Myocyte (in vitro differentiated cells): ENCODE data around the gene CLASP1. TPM values are rescaled to one million over a fixed set of nuclear protein-coding genes. Genes with fewer than 3 reads are reported as not detected.

Source experiments
- DNase-seq: peaks from one replicate; pipeline ENCODE4 v3.0.0-alpha.2; 2012; ENCODE audit warnings: low read depth
- total RNA-seq: library from RNA; depleted of rRNA; stranded (reverse); fragments of >200 nt; gene quantifications from 2 replicates; pipeline ENCODE4 v1.2.3, GENCODE V29; 2014

Gene CLASP1
- total RNA-seq, 1 donor from 2014 or later = 43.9 TPM

DNA sequence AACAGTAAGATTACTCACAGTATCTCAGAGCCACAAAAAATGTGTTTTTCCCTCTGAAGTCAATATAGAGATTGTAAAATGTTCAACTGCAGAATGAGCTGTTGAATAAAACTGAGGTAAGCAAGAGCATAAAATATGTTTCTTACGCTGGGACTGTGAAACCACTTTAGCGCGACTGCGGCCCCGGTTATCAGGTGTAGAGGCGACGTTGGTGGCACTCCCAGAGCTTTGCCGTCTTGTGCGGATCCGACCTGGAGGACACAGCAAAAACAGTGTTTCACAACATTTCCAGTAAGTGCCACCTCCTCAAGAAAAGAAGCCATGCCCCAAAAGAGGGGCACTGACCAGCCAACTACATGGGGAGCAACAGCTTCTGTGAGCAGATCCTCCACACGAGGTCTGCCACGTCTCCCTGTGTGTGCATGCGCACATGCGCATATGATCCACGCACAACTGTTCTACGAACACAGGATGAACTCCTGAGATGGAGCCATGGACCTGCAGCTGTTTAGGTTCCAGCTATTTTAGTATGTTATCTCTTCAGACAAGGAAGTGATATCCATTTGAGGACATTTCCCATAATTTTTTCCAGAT lies 219.2 kb downstream of the CLASP1 start:
- DNase-seq = no peak

DNA sequence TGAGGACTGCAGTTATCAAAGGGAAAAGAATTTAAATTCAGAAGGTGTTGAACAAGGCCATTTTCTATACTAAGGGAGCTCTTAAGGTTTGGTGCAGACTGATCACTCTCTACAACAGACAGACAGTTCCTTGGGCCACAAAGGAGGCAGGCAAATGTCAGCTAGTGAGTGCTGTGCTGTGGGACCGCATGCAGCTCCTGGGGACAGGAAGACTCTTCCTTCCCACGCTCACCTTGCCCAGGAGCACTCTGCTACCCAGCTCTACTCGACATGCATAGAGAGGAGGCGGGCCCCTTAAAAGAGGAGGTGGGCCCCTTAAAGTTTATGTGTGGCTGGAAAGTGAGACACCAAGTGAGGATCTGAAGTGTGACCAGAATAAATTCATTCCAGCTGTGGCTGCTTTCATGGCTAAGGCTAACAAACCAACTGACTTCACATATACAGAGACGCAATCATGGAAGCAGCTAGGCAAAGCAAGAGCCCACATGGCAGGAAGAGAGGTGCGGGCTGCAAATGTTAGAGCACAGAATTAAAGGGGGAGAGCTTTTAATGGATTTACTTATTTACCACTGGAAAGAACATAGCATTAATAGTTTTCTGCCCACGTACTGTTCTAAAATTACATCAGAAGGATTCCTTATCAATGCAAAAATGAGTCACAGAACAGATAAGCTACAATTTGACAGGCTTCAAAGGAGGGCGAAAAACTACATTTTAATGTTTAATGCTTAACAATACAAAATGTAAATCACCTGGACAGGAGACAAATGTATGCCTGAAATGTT lies 220.0 kb downstream of the CLASP1 start:
- no peak for DNase-seq

DNA sequence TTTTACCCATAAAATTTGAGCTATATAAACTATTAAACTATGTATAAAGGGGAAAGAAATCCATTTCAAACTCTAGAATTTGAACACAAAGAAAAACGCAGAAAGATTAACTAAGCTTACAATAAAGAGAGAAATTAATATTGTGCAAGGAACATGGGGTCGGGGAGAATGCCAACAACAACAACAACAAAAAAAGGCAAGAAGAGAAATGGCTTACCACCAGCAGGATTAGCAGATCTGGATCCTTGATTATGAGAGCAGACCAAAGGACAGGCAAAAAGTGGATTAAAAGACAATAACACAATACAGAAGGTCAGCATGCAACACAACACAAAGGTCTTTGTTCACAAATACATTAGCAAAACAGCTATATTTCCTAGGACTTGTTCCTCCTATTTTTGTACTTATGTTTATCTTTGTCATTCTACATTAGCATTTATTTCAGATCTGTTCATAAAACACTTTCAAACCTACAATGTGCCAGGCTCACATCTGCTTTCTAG lies 222.0 kb downstream of the CLASP1 start:
- DNase-seq = no peak

DNA sequence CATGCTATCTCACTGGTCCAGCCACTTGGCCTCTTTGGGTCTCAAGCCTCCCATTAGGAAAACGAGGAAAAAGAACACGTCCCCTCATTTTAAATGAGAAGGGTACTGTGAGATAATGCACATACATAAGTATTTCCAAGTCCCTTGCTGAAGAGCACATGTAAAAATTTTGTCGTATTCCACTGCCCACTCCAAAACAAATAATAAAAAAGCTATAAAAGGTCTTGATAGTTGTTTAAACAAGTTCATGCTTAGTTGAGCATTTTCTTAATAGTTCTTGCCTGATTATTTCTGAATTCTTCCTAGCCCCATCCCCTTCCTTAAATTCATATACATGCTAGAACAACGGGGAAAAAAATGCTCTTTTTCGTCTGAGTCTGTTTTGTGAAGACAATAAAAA lies 228.8 kb downstream of the CLASP1 start:
- DNase-seq = no peak

DNA sequence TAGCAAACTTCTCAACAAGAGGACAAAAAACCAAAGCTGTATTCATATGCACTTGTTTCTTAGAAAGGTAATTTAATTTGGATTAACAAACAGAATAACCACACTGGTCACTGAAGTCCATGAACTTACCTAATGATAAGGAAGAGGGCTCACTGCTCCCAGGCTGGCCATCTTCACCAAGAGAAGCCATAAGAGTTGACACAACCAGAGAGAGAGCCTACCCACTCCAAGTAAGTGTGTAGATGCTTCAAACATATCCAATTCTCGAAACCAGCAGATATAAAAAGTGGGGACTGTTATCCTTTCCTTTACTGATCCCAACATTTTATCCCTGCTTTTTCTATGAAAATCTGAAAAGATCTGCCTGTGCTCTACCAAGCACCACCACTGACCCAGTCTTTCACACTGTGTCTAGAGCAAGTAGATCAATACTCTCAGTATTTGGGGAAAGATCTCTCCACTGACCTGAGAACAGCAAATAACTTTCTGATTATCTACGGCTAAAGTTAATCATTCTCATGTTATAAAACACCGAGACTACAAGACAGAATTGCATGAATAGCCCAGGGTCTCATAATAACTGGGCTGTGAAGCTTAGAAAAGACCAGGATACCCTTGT lies 230.1 kb downstream of the CLASP1 start:
- no peak for DNase-seq

DNA sequence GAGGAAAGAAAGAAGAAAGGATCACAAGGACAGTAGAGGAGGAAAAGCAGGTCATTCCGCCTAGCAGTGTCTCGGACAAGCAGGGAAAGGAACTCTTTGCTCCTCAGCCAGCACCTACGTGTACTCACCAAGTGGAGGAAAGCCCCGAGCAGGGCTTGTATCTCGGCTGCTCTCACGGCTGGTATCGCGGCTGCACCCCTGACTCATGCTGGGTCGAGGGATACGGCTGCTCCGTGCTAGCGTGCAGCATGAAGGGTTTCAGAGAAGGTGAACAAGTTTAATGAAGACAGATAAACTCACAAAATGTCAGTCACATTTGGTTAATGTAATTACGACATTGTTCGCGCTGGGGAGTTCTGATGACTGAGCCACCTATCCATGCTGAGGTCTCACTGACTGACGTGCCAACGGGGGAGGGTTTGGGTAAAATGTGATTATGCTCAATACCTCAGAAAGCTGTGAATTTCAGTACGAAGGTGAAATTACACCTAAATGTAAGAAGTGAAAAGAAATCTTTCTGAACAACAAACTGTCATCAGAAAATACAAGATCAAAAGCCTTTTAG lies 230.7 kb downstream of the CLASP1 start:
- no peak for DNase-seq

DNA sequence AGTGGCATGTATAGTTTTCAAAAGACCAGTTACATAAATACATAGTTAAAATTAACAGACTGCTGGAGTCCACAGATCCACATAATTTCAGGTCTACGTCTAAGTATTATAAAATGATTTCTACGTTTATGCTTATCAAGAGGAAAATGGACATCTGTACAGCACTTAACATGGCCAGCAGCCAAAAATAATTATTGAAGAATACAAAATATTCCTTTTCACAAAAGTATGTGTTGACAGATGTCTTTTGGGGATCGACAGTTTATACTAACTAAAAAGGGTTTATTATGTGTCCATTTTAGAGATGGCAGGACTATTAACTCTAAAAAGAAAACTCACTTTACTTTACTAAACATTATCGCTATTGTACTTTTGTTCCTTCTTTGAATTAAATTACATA lies 231.4 kb downstream of the CLASP1 start:
- no peak for DNase-seq

DNA sequence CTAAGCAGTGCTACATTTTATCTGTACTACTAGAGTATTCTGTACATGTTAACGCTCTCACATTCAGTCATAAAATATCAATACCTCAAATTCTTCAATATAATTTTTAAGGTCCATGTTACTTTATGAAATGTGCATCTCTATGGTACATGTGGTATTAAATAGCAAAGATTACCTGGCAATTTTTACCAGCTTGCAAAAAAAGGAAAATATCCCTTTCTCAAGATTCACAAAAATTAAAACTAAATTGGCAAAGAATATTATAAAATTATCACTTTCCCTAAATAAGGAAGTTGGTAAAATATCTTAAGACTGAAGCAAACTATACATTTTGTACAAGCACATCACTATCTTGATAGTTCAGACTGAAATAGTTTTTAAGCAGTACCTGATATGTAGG lies 233.5 kb downstream of the CLASP1 start:
- no peak for DNase-seq

DNA sequence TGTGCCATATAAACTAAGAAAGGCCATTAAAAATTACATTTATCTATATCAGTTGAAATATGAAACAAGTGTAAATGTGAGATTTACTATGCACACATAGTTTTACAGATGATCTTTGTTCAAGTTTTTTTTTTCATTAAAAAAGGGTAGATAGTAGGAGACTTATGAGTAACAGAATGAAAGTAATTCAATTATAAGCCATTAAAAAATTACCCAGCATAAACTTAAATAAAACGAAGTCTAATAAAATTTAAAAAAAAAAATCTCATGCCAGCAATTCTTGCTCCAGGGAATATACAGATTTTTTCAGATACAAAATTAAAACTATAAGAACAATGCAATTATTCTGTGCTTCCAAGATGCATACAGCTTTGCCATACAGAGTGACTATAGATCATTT lies 236.9 kb downstream of the CLASP1 start:
- DNase-seq = no peak

DNA sequence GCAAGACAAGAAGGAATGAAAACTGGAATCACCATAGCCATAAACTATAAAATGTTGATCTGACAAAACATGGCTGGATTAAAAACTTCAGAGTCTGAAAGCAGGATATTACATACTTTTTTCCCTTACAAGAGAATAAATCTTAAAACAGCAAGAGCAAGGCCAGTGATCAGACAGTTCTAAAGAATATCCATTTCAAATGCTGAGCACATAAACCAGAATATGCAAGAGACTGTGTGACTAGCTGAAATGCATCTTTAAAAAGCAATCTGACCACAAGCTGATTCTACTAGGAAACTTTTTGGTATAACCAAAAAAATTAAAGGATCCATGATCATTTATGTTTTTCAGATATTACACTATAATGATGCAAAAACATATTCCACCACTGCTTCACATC lies 239.3 kb downstream of the CLASP1 start:
- DNase-seq = no peak

DNA sequence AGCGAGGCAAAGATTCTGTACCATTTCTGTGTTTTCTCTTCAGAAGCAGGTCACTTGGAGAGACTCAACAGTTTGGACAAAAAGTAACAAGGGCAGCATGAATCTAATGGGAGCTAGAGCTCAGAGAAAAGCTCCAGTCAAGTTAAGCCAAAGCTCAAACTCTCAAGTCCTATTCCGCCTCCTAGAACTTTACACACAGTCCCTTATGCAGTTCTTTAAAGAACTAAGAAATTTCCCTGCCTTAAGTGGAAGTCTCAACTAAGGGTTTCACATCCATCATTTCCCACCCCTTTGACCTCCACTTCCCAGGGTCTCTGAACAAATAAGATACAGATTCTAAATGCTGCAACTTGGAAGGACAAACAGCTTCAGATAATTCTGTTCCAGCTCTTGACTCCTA lies 239.9 kb downstream of the CLASP1 start:
- DNase-seq = no peak

DNA sequence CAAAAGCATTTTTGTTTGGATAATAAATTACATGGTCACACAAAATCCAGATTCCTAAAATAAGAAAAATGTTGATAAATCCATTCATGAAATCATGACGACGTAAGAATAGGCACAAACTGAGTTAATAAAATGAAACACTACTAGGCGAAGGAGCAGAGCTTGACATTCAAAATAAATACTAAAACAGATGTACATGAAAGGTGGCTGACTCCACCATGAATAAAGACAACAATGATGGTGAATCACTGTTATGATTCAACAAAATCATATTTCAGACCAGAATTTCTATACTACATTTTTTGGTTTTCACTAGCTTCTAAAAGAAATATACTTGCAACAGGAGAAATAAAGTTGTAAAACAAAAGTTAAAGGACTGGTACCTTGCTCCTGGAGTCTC lies 240.6 kb downstream of the CLASP1 start:
- DNase-seq = no peak

DNA sequence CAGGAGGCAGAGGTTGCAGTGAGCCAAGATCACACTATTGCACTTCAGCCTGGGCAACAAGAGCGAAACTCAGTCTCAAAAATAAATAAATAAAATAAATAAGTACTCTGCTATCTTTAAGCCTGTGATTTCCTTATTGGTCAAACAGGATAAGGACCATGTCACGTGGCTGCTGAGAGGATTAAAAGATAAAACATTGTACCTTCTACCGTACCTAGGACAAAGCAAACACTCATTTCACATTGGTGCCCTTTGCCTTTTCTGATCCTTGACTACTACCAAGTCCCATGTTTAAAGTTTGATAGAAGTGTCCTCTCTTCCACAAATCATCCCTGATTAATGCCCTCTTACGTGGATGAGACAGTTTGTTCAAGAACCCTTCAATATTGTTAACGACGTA lies 244.0 kb downstream of the CLASP1 start:
- no peak for DNase-seq

DNA sequence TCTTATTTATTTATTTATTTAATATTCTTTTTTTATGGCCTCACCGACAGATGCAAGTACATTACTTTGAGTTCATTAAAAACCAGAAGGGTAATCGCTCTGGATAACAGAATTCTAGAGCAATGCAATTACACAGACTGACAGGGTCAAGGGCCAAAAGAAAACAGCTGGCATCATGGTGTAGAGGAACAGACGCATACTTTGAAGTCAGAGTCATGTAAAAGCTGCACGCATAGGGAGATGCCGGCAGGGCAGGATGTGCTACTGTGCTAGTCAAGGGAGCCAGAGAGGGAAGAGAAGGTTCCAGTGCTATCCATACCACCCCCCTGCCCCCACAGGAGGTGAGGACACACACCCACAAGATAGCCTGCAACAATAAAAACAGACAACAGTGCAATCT lies 249.1 kb downstream of the CLASP1 start:
- DNase-seq = peak; percentile 84

DNA sequence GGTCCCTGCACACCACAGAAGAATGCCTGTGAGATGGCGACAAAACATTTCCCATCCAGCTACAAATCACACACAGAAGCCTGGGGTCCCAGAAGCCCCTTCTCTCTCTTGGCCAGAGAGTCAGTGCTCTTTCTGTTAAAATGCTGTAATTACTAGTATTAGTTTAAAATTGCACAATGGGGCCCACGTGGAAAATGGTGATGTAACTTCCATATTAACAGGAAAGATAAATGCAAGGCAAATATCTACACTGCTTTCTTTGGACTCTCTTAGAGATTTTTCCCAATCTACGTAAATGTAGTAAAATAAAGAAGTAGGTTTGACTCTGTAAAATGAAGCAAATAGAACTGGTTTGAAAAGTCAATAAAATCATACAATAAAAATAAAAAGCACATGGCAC lies 250.4 kb downstream of the CLASP1 start:
- no peak for DNase-seq

DNA sequence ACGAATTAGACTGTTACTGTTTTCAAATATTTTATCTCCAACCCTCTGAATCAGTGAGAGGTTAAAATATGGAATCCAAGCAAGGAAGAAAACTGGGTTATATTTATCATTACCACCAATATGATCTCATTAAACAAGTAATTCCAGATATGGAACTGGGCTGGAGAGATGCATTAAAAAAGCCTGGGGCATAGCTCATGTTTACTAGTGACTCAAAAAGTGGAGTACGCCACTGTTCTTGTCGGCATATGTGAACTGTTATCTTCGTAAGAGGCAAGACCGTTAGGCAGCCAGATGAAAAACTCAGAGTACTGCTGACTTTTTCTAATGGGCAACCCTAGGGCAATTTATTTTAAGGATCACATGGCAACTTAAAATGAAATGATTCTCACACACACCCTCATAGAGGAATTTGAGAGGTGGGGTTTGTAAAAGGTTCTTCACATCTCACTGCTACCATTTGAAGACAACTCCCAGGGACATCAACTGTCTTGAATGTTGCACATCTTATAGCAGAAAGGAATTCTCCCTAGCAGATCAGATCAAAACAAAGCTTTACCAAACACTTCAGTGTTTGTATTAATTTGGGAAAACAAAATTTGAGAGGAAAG lies 259.1 kb downstream of the CLASP1 start:
- DNase-seq = no peak

DNA sequence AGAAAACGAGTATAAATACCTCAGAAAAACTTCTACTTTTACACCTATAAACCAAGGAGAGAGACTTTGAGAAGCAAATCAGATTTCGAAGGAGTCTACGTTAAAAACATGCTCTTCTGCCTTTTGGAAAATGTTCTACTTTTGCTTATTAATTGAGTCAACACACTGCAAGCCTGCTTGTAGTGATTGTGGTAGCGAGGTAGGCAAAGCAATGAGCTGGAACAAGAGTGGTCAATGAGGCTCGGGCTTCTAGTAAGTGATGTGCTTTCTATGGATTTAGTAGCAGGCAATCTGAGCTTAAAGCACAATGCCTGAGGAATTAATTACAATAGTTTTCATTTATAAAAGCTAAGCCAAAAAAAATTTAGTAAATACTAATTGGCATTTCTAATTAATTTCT lies 260.9 kb downstream of the CLASP1 start:
- no peak for DNase-seq

DNA sequence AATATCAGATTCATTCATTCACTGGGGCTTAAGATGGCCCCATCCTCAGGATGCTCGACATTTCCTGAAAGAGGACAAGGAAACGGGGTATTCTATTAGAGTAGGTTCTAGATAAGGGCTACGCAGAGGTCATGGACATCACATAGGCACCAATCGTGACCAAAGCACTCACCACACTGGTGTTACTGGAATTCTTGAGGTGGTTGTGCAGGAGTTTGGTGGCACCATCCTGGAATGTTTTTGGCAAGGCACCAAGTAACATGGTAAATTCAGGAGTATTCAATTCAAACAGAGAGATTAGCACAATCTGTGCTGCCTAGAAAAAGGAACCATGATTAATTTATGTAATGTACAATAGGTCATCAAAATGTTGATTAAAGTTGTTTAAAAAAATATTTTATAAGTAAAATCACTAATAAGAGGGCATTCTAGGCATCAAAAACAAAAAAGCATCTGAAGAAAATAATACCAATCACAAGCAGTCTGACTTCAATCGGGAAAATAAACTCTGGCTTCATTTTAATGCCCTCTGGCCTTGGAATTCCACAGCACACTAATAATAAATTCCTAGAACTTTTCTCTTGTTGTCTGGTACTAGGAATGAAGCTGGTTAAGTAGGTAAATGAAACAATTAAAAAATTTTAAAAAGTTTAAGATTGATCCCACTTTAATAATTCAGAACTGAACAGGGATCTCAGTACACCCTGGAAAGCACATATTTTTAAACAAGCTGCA lies 261.5 kb downstream of the CLASP1 start:
- DNase-seq = no peak

DNA sequence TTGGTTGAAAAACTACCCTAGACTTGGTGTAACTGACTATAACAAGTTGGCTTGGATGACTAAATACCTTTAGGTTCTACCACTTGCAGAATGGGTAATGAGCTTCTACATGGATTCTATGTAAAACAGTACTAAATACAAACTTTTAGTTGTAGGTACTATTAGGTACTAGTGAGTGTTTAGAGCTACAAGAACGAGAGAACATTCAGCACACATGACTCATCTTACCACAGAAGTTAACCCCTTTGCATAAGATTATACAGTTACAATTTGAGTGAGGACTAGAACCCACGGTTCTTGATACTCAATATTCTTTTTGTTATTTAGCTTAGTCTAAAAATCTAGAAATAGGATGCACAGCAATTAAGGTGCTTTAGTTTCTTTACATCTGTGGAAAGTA lies 262.6 kb downstream of the CLASP1 start:
- peak; percentile 35 for DNase-seq

DNA sequence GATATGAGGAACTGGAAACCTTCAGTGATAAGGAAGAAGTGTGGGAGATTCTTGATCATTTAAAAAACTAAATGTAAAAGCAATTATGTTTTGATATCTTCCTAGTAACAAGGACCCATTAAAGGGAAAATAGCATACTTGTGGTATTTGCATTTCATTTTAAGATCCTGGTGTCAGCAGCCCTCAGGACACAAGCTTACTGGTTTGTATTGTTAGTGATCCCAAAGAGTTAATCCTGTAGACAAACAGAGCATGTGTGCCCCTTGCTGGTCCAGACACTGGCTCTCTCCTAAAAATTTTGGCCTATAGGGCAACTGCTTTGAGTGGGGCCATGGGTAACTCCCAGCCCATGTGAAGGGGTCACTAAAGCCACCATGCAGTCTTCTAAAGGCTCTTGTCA lies 263.2 kb downstream of the CLASP1 start:
- DNase-seq = no peak

DNA sequence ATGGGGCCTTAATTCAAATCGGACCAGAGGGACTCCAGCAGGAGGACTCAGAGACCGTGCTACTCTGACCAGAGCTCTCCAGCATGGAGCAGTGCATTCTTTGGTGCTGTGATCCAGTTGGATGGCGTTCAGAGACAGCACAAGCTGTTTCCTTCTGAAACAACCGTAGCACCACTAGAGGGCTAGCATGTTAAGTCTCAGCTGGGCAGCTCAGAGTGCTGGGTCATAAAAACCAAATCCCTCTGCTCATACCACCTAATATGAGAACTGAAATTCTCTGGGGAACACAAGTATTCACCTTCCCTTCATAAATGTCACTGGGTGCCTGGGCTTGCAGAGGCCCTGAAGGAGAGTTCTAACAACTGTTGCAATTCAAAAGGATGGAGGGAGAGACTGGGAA lies 266.5 kb downstream of the CLASP1 start:
- DNase-seq = no peak
